ENCODE measurements around the gene TGFA. TPM values are rescaled to one million over a fixed set of nuclear protein-coding genes. Genes with fewer than 3 reads are reported as not detected.

TGFA gene
- total RNA-seq, 2 donors from 2014 or later, result 21.4 to 25.8 TPM

GRCh38 chr2:70583091-70583490, 29.5 kb upstream of the TGFA start:
- Histone ChIP-seq H3K9ac (ENCODE audit: low read depth in 2 of 2, low read length in 2 of 2) (no peak overlapping the region), H3K36me3 (no peaks in the 10 kb centered on the region), H3K27ac (no peak overlapping the region), H3K27me3 (no peaks in the 10 kb centered on the region), H3K4me1 (no peaks in the 10 kb centered on the region), H3K4me3 (no peak overlapping the region), H3K9me3 (no peaks in the 10 kb centered on the region)
- TF ChIP-seq CTCF (IDR thresholded peaks at IDR 0.05), result no peak
- no peak for DNase-seq
- intact Hi-C loops (cut with DNase I), result no loop called here

- no peaks in the 10 kb centered on the region for H3K36me3 ChIP-seq
- H3K27ac ChIP-seq, result no peak overlapping the region
- H3K4me3 ChIP-seq, result no peak overlapping the region
- no peak overlapping the region for H3K9ac ChIP-seq (ENCODE audit: low read depth in 2 of 2, low read length in 2 of 2)
- no peaks in the 10 kb centered on the region for H3K4me1 ChIP-seq
- H3K9me3 ChIP-seq, result no peaks in the 10 kb centered on the region
- no peaks in the 10 kb centered on the region for H3K27me3 ChIP-seq
- TF ChIP-seq CTCF (IDR thresholded peaks at IDR 0.05), result no peak
- intact Hi-C loops (cut with DNase I), result no loop called here
- no peak for DNase-seq
These were observed 26.7 kb upstream of the TGFA start for GRCh38 chr2:70580352-70580751.

DNA sequence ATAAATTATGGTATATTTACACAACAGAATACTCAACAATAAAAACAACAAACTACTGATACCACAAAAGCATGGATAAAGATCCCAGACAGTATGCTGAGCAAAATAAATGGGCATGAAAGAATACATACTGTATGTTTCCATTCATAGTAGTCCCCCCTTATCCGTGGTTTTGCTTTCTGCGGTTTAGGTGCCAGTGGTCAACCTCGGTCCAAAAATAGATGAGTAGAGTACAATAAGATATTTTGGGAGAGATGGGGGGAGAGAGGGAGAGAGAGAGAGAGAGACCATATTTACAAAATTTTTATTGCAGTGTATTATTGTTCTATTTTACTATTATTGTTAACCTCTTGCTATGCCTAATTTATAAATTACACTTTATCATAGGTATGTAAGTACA, 21.0 kb upstream of the TGFA start:
- intact Hi-C loops (cut with DNase I), result no loop called here
- DNase-seq, result no peak

GRCh38 chr2:70574109-70574508, 20.5 kb upstream of the TGFA start:
- no peak for DNase-seq
- Histone ChIP-seq H3K27me3 (no peaks in the 10 kb centered on the region), H3K36me3 (no peaks in the 10 kb centered on the region), H3K4me3 (no peak overlapping the region), H3K9ac (ENCODE audit: low read depth in 2 of 2, low read length in 2 of 2) (no peak overlapping the region), H3K4me1 (no peaks in the 10 kb centered on the region), H3K27ac (no peak overlapping the region), H3K9me3 (no peaks in the 10 kb centered on the region)
- no peak for TF ChIP-seq CTCF (IDR thresholded peaks at IDR 0.05)
- intact Hi-C loops (cut with DNase I), result no loop called here

More for the DNA sequence above, 21.0 kb upstream of the TGFA start:
- Histone ChIP-seq H3K27me3 (no peaks in the 10 kb centered on the region), H3K9ac (ENCODE audit: low read depth in 2 of 2, low read length in 2 of 2) (no peak overlapping the region), H3K27ac (no peak overlapping the region), H3K4me1 (no peaks in the 10 kb centered on the region), H3K9me3 (no peaks in the 10 kb centered on the region), H3K4me3 (no peak overlapping the region), H3K36me3 (no peaks in the 10 kb centered on the region)
- no peak for TF ChIP-seq CTCF (IDR thresholded peaks at IDR 0.05)

DNA sequence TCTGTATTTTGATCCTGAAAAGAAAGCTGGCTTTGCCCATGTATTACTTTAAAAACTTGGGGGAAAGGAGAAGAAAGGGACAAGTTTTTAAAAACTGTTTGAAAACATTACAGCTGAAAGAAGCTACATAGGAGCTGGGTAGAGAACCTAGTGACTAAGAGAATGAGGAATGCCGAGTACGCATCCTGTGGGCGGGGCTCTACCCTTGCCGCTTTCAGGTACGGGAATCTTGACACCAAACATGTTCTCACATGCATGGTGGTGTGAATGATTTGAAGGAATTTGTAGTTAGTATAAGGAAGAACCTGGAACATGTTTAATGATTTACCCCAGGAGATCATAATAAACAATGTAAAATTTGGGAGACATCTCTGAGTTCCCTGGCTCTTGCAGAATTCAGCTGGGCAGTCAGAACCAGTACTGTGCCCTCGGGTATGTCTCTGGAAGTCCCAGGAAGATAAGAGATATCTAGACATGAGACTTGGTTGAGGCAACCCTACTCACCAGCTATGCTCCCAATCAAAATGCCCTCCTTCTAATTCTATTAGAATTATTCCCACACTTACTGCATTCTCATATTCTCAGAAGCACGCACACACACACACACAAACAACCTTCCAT, 16.5 kb upstream of the TGFA start:
- Histone ChIP-seq H3K9me3 (no peaks in the 10 kb centered on the region), H3K27ac (no peak overlapping the region), H3K9ac (ENCODE audit: low read depth in 2 of 2, low read length in 2 of 2) (no peak overlapping the region), H3K4me1 (no peaks in the 10 kb centered on the region), H3K4me3 (no peak overlapping the region), H3K27me3 (no peaks in the 10 kb centered on the region), H3K36me3 (no peaks in the 10 kb centered on the region)
- DNase-seq, result no peak
- no peak for TF ChIP-seq CTCF (IDR thresholded peaks at IDR 0.05)
- intact Hi-C loops (cut with DNase I), result no loop called here
